Measurements from ENCODE around the gene SEMA3B.

DNA sequence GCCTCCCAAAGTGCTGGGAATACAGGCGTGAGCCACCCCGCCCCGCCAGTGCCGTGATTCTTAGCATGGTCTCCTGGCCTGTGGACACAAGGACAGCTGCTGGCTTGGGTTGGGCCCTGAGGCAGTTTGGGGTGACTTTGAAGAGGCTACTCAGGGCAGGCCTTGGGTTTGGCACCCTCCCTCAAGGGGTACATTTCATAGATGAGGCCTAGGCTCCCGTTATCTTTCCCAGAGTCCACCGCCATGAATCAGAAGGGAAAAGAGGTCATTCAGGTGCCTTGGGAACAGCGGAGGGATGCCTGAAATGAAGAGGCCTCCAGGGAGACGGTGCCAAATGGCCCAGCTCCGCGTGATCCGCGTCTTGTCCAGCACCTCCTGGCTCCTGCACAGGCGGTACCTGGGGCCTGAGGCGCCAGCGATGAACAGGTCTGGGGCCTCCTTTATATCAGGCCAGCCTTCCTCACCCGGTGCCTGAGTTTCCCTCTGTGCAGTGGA, 23.6 kb upstream of the SEMA3B start:
- TF ChIP-seq CTCF (IDR thresholded peaks at IDR 0.05; ENCODE audit: low read length) (no peak), EZH2 (optimal IDR thresholded peaks at IDR 0.05; ENCODE audit: low read depth, low read length) (no peak), EZH2phosphoT487 (IDR thresholded peaks at IDR 0.05; ENCODE audit: low read length) (no peak)
